Cardiac septum (tissue), 1 donor: Measurements from ENCODE around the gene LOXL1. TPM values are rescaled to one million over a fixed set of nuclear protein-coding genes. Genes with fewer than 3 reads are reported as not detected.
A peak's percentile ranks its signal among the peaks of the same experiment; 100 is the strongest.
"Not testable (repeated sequence)": the region's sequence is repeated elsewhere in the genome, so short reads cannot be mapped to it uniquely, and the experiment has no call there.

ENCODE experiments used
- DNase-seq: peaks from one replicate; pipeline ENCODE4 v3.0.0-alpha.2; 2020; ENCODE audit warnings: low spot score
- intact Hi-C: fragments of 100-400 bp; cut with DNase I; formaldehyde crosslinking; loops from one replicate; pipeline ENCODE4 v1.14.0; 2022
- total RNA-seq: library from RNA; stranded (reverse); fragmentation: NEBNext Ultra II Directional; extraction: Animal tissue kit (Norgen Biotek cat#: 25700); gene quantifications from one replicate; pipeline ENCODE4 v1.2.1, GENCODE V29; 2021
- donor health status: DM: no; HTN: no; CAD: no.

The LOXL1 gene
- total RNA-seq, 1 donor from 2014 or later, result 29.1 TPM

- no peak for DNase-seq
- intact Hi-C loops, result no loop called here
These were observed 22.1 kb downstream of the LOXL1 start for GRCh38 chr15:73948396-73948795.

- intact Hi-C loops, result no loop called here
- no peak for DNase-seq
These were observed 22.7 kb downstream of the LOXL1 start for GRCh38 chr15:73948982-73949381.

- intact Hi-C loops, result no loop called here
- no peak for DNase-seq
These were observed 23.2 kb downstream of the LOXL1 start for GRCh38 chr15:73949496-73949895.

GRCh38 chr15:73950479-73950830, 24.2 kb downstream of the LOXL1 start:
- no peak for DNase-seq
- intact Hi-C loops, result no loop called here

- intact Hi-C loops, result loop anchor here (1.0 kb wide), 1 partner anchor 13 kb away; no protein-coding TSS in a partner anchor
- DNase-seq, result peak; percentile 95
These were observed 24.7 kb downstream of the LOXL1 start for GRCh38 chr15:73950831-73951561.

- DNase-seq, result no peak
- intact Hi-C loops, result loop anchor here (1.0 kb wide), 1 partner anchor 13 kb away; no protein-coding TSS in a partner anchor
These were observed 25.3 kb downstream of the LOXL1 start for GRCh38 chr15:73951601-73952000.

GRCh38 chr15:73952171-73952912, 26.1 kb downstream of the LOXL1 start:
- peak; percentile 49 for DNase-seq
- intact Hi-C loops, result no loop called here

GRCh38 chr15:73952913-73953750, 26.9 kb downstream of the LOXL1 start:
- intact Hi-C loops, result no loop called here
- peak; percentile 51 for DNase-seq

- peak; percentile 54 for DNase-seq
- intact Hi-C loops, result no loop called here
These were observed 28.2 kb downstream of the LOXL1 start for GRCh38 chr15:73954188-73955145.

GRCh38 chr15:73955326-73955725, 29.1 kb downstream of the LOXL1 start:
- DNase-seq, result no peak
- intact Hi-C loops, result no loop called here

GRCh38 chr15:73955861-73956742, 29.8 kb downstream of the LOXL1 start:
- intact Hi-C loops, result no loop called here
- peak; percentile 68 for DNase-seq

GRCh38 chr15:73956743-73957135, 30.5 kb downstream of the LOXL1 start:
- intact Hi-C loops, result no loop called here
- DNase-seq, result peak; percentile 70

GRCh38 chr15:73957276-73957675, 31.0 kb downstream of the LOXL1 start:
- intact Hi-C loops, result no loop called here
- peak; percentile 51 for DNase-seq

GRCh38 chr15:73957785-73958184, 31.5 kb downstream of the LOXL1 start:
- DNase-seq, result peak; percentile 17
- intact Hi-C loops, result no loop called here

GRCh38 chr15:73959012-73959581, 32.8 kb downstream of the LOXL1 start:
- intact Hi-C loops, result no loop called here
- DNase-seq, result peak; percentile 36

GRCh38 chr15:73959801-73960200, 33.5 kb downstream of the LOXL1 start:
- DNase-seq, result peak; percentile 31
- intact Hi-C loops, result no loop called here

- DNase-seq, intact Hi-C loops: not testable (repeated sequence)
These were observed 34.3 kb downstream of the LOXL1 start for GRCh38 chr15:73960472-73961070.
